ENCODE data around the gene FAM81A. TPM values are rescaled to one million over a fixed set of nuclear protein-coding genes. Genes with fewer than 3 reads are reported as not detected.

Gene FAM81A
- total and polyA plus RNA-seq, 9 of the 15 experiments (the other 6 are each of a cell fraction or from before 2014, with no cell fraction given), result not detected

- no peak for TF ChIP-seq STAT5B (CRISPR knock-in tag; IDR thresholded peaks at IDR 0.05)
- no peak for TF ChIP-seq SAFB2 (IDR thresholded peaks at IDR 0.05; ENCODE audit: borderline replicate concordance, low read depth, low read length, severe bottlenecking)
- TF ChIP-seq FOXP1 (CRISPR knock-in tag; IDR thresholded peaks at IDR 0.05), result no peak
These were observed 77.2 kb downstream of the FAM81A start (continued) for GRCh38 chr15:59515190-59515589.

- no peak overlapping the region for H3K27ac ChIP-seq (ENCODE audit: extremely low read depth, low read depth, low read length)
- no peaks in the 10 kb centered on the region for H3K9me1 ChIP-seq (ENCODE audit: control insufficient read depth, insufficient read depth, low read length)
- 3% methylated on average over 9 of the region's 9 CpGs for WGBS (ENCODE audit: insufficient coverage, low coverage, missing lambda C conversion rate)
- no peaks in the 10 kb centered on the region for H4K20me1 ChIP-seq (replicated peaks; ENCODE audit: control insufficient read depth, insufficient read depth, low read length)
- no peak overlapping the region for H3K9ac ChIP-seq (ENCODE audit: insufficient read depth in 1 of 2, low read depth in 2 of 2, low read length in 2 of 2)
- H3K9me3 ChIP-seq (replicated peaks; ENCODE audit: control insufficient read depth, insufficient read depth, low read depth, low read length), result no peaks in the 10 kb centered on the region
- H3K79me2 ChIP-seq (ENCODE audit: control insufficient read depth, insufficient read depth, low read length), result no peaks in the 10 kb centered on the region
- H3K4me3 ChIP-seq, result no peak overlapping the region
- ATAC-seq (no peak), DNase-seq (ENCODE audit: extremely low read depth in 1 of 4, low spot score in 3 of 4) (no peak), FAIRE-seq (no peak)
- no peaks in the 10 kb centered on the region for H3K36me3 ChIP-seq (ENCODE audit: control insufficient read depth, insufficient read depth, low read length)
- CTCF ChIA-PET (ENCODE audit: low intra/inter-chr PET ratio), result no interaction called here
- H2AFZ ChIP-seq (ENCODE audit: low read depth, low read length), result no peak overlapping the region
- intact Hi-C loops (cut with micrococcal nuclease) (no loop called here), in situ Hi-C loops (cut with MboI) (no loop called here)
- POLR2A ChIA-PET, result interaction anchor here (0.5 to 0.7 kb wide), 2 partner anchors 104 to 796 kb away, joined by 3 read pairs; no protein-coding TSS in a partner anchor
- no peaks in the 10 kb centered on the region for H3K4me1 ChIP-seq (replicated peaks in 1 of 2; ENCODE audit: control insufficient read depth in 2 of 2, insufficient read depth in 2 of 2, low read length in 2 of 2)
- no peak overlapping the region for H3K4me2 ChIP-seq (ENCODE audit: insufficient read depth, low read length)
- H3K27me3 ChIP-seq (ENCODE audit: control insufficient read depth in 2 of 2, insufficient read depth in 2 of 2, low read length in 2 of 2), result peaks cover 5 to 8% of the 10 kb centered on the region in 2 experiments; a peak in 4 of 5 replicates
- no TSS peak for BruUV-seq (replicated peaks)
- no peak for TF ChIP-seq TCF3 (CRISPR knock-in tag; IDR thresholded peaks at IDR 0.05)
- TF ChIP-seq RERE (CRISPR knock-in tag; IDR thresholded peaks at IDR 0.05; ENCODE audit: borderline replicate concordance), result no peak
- TF ChIP-seq SNRNP70 (optimal IDR thresholded peaks at IDR 0.05; ENCODE audit: low read depth, low read length), result no peak
- no peak for TF ChIP-seq SMARCA4 (IDR thresholded peaks at IDR 0.05)
- TF ChIP-seq PHB (CRISPR knock-in tag; IDR thresholded peaks at IDR 0.05), result no peak
- TF ChIP-seq ZNF655 (CRISPR knock-in tag; IDR thresholded peaks at IDR 0.05), result no peak
- no peak for TF ChIP-seq RBM22 (IDR thresholded peaks at IDR 0.05; ENCODE audit: low read depth, low read length, poor library complexity, severe bottlenecking)
- no peak for TF ChIP-seq ZBTB2 (IDR thresholded peaks at IDR 0.05)
- no peak for TF ChIP-seq CXXC5 (CRISPR knock-in tag; IDR thresholded peaks at IDR 0.05)
- no peak for TF ChIP-seq ARID2 (IDR thresholded peaks at IDR 0.05)
These were observed 78.9 kb downstream of the FAM81A start for GRCh38 chr15:59516655-59517461.

Data from K562 (cell line).